A549 (cell line): ENCODE results near the gene MYLK3. TPM values are rescaled to one million over a fixed set of nuclear protein-coding genes. Genes with fewer than 3 reads are reported as not detected.

Experiments
- ATAC-seq, 2 experiments: fragments of 200-7000 bp in 1 of 2; fragments of >200 bp in 1 of 2; cut with Nextera tagmentation in 1 of 2; cut with Tn5 transposase in 1 of 2; 3 replicates each; pipeline versions ENCODE4 v1.8.0 to v1.9.1; 2018 to 2020; ENCODE audit warnings: mild to moderate bottlenecking in 1 of 2, moderate library complexity in 1 of 2
- CTCF ChIA-PET: fragments of 300-600 bp; sonication (Branson Sonifier 250); formaldehyde crosslinking; extraction: SDS; loops from one replicate; lab custom pipeline; 2021; ENCODE audit warnings: antibody characterized with exemption, inconsistent platforms; lab: Yijun Ruan, JAX
- POLR2A ChIA-PET: fragments of 350-600 bp; formaldehyde crosslinking; extraction: SDS; loops from one replicate; lab custom pipeline; 2021; ENCODE audit warnings: antibody characterized with exemption, inconsistent platforms; lab: Yijun Ruan, JAX
- DNase-seq, 2 experiments: peaks; one replicate each; pipeline versions ENCODE4 v3.0.0 to v3.0.0-alpha.2; 2011 to 2016; ENCODE audit warnings: low read depth in 1 of 2, low spot score in 1 of 2
- FAIRE-seq: peaks from 2 replicates; lab custom pipeline; 2011; peaks lifted over from hg19 to GRCh38; lab: Jason Lieb, UNC
- H3K27ac ChIP-seq, 2 experiments: fragments of >200 bp; sonication (Bioruptor Twin); formaldehyde crosslinking; 3 replicates each; pipeline ENCODE4 v1.5.1; 2016 to 2017
- H3K4me1 ChIP-seq: fragments of >200 bp; sonication (Bioruptor Twin); formaldehyde crosslinking; 3 replicates; pipeline ENCODE4 v1.6.1; 2016
- H3K4me2 ChIP-seq: fragments of >200 bp; sonication (Bioruptor Twin); formaldehyde crosslinking; 3 replicates; pipeline ENCODE4 v1.6.1; 2016
- H3K4me3 ChIP-seq: fragments of >200 bp; sonication (Bioruptor Twin); formaldehyde crosslinking; 3 replicates; pipeline ENCODE4 v1.5.1; 2016
- H3K9me3 ChIP-seq: fragments of >200 bp; sonication (Bioruptor Twin); formaldehyde crosslinking; 3 replicates; pipeline ENCODE4 v1.6.1; 2016
- BHLHE40 ChIP-seq: IDR thresholded peaks from 2 replicates; pipeline ENCODE4 v1.6.1; 2012; ENCODE audit warnings: low read depth, low read length, inconsistent platforms
- CEBPB ChIP-seq, 2 experiments: fragments of >200 bp in 1 of 2; sonication (Bioruptor Twin) in 1 of 2; formaldehyde crosslinking in 1 of 2; IDR thresholded peaks; 2 replicates each; pipeline ENCODE4 v1.6.1; 2012 to 2016
- E2F6 ChIP-seq: IDR thresholded peaks from 2 replicates; pipeline ENCODE4 v1.6.1; 2012; ENCODE audit warnings: low read depth, borderline replicate concordance
- ELK1 ChIP-seq: fragments of 150-350 bp; IDR thresholded peaks from 2 replicates; pipeline ENCODE4 v1.6.1; 2014; ENCODE audit warnings: low read depth, mild to moderate bottlenecking, low read length
- EP300 ChIP-seq, 2 experiments: fragments of >200 bp; sonication (Bioruptor Twin); formaldehyde crosslinking; IDR thresholded peaks; 2 replicates in 1 of 2; 3 replicates in 1 of 2; pipeline ENCODE4 v1.6.1; 2016 to 2017
- FOXS1 ChIP-seq: fragments of 250-450 bp; sonication (Bioruptor Pico); IDR thresholded peaks from 2 replicates; pipeline ENCODE4 v1.5.0; 2020; ENCODE audit warnings: mild to moderate bottlenecking, moderate library complexity
- HMGXB4 ChIP-seq: fragments of 250-450 bp; sonication (Bioruptor Pico); IDR thresholded peaks from 2 replicates; pipeline ENCODE4 v1.5.0; 2021; ENCODE audit warnings: mild to moderate bottlenecking, moderate library complexity, borderline replicate concordance
- HOXB5 ChIP-seq: fragments of 250-450 bp; sonication (Bioruptor Pico); IDR thresholded peaks from 2 replicates; pipeline ENCODE4 v1.5.0; 2020; ENCODE audit warnings: mild to moderate bottlenecking, moderate library complexity
- KDM1A ChIP-seq: fragments of 200-600 bp; sonication (generic); IDR thresholded peaks from 2 replicates; pipeline ENCODE4 v1.6.1; 2016; ENCODE audit warnings: low read depth, mild to moderate bottlenecking
- MAX ChIP-seq: IDR thresholded peaks from 2 replicates; pipeline ENCODE4 v1.6.1; 2012
- MYC ChIP-seq: IDR thresholded peaks from 2 replicates; pipeline ENCODE4 v1.6.1; 2012; ENCODE audit warnings: mild to moderate bottlenecking, inconsistent platforms, low read length, improper control_type of control experiment, borderline replicate concordance
- NPAS2 ChIP-seq: fragments of 250-450 bp; sonication (Bioruptor Pico); IDR thresholded peaks from 2 replicates; pipeline ENCODE4 v1.8.0; 2022; ENCODE audit warnings: mild to moderate bottlenecking, moderate library complexity, borderline replicate concordance
- NR3C1 ChIP-seq: fragments of >200 bp; sonication (Bioruptor Twin); formaldehyde crosslinking; IDR thresholded peaks from 3 replicates; pipeline ENCODE4 v1.6.1; 2017
- PHF8 ChIP-seq: fragments of 200-600 bp; sonication (generic); IDR thresholded peaks from 2 replicates; pipeline ENCODE4 v1.6.1; 2016; ENCODE audit warnings: low read depth, mild to moderate bottlenecking, antibody characterized with exemption, moderate library complexity, borderline replicate concordance
- POLR2AphosphoS2 ChIP-seq: conservative IDR thresholded peaks from 2 replicates; pipeline ENCODE4 v1.6.1; 2012; ENCODE audit warnings: low read length, improper control_type of control experiment, inconsistent platforms
- SMC3 ChIP-seq: fragments of >200 bp; sonication (Bioruptor Twin); formaldehyde crosslinking; IDR thresholded peaks from 3 replicates; pipeline ENCODE4 v1.6.1; 2018; ENCODE audit warnings: inconsistent platforms
- ZFP36 ChIP-seq: fragments of 450-650 bp; IDR thresholded peaks from 2 replicates; pipeline ENCODE4 v1.6.1; 2014; ENCODE audit warnings: borderline replicate concordance; ENCODE audit not compliant: partially characterized antibody
- ZNF302 ChIP-seq: fragments of 250-450 bp; sonication (Bioruptor Pico); IDR thresholded peaks from 2 replicates; pipeline ENCODE4 v1.9.0; 2021; ENCODE audit warnings: inconsistent platforms, mild to moderate bottlenecking, moderate library complexity
- WGBS: methylation state at CpG from one replicate; pipeline ENCODE4 v1.1.6; 2017; ENCODE audit errors: missing lambda C conversion rate; 5-methylcytosine and 5-hydroxymethylcytosine counted together
- polyA minus RNA-seq: library from RNA; depleted of rRNA, polyadenylated mRNA; stranded (reverse); fragments of >200 nt; gene quantifications from 2 replicates; pipeline ENCODE4 v1.2.3, GENCODE V29; 2011; rRNA and poly(A)+ RNA removed
- polyA plus RNA-seq, 4 experiments: library from polyadenylated mRNA; depleted of rRNA in 3 of 4; stranded (reverse); fragments of >200 nt; fragmentation: RNase III in 1 of 4; extraction: RNeasy Plus Mini Kit Qiagen cat#74134 plus additional on column Dnase treatment in 1 of 4; gene quantifications; 2 replicates in 3 of 4; 3 replicates in 1 of 4; pipeline ENCODE4 v1.2.3, GENCODE V29; 2011 to 2017

The MYLK3 gene
- polyA plus RNA-seq (2011; rRNA removed), result 0.15 and 0.16 TPM in 2 replicates
- polyA plus RNA-seq (2012; cell fraction: cytosol; rRNA removed), result 0.03 and 0.05 TPM in 2 replicates
- polyA plus RNA-seq (2012; cell fraction: nucleus; rRNA removed), result 0.06 and 0.08 TPM in 2 replicates
- polyA plus RNA-seq (2017; fragmentation: RNase III; extraction: RNeasy Plus Mini Kit Qiagen cat#74134 plus additional on column Dnase treatment), result 0.05 to 0.07 TPM (median 0.05 TPM) in 3 replicates
- polyA minus RNA-seq, result 0.04 and 0.39 TPM in 2 replicates

GRCh38 chr16:46747777-46748651 is at the start of gene MYLK3:
MYLK3 (minus strand) TSS chr16:46748344; CDS start chr16:46748193, 151 bp downstream.
- POLR2A ChIA-PET, result no interaction called here
- TF ChIP-seq PHF8 (no peak), CEBPB (IDR thresholded peaks at IDR 0.05) (no peak), POLR2AphosphoS2 (no peak), MYC (no peak), SMC3 (no peak), FOXS1 (CRISPR knock-in tag) (no peak)
- DNase-seq (no peak), ATAC-seq (peak in 1 of 2 experiments; percentile 35; a peak in 4 of 6 replicates), FAIRE-seq (no peak)
- Histone ChIP-seq H3K27ac (no peak within 1 kb of the TSS), H3K4me2 (no peak within 1 kb of the TSS), H3K4me3 (no peak within 1 kb of the TSS), H3K4me1 (no peaks in the 10 kb centered on the region), H3K9me3 (no peaks in the 10 kb centered on the region)
- WGBS, result 75% methylated on average over 14 of the region's 25 CpGs
- CTCF ChIA-PET, result interaction anchor here (1.0 to 1.7 kb wide), 3 partner anchors 10 to 14 kb away, joined by 3 to 5 read pairs (median 4); no protein-coding TSS in a partner anchor

- CTCF ChIA-PET, result interaction anchor here (1.1 kb wide), 1 partner anchor 57 kb away, joined by 3 read pairs; no protein-coding TSS in a partner anchor
- no peaks in the 10 kb centered on the region for H3K4me1 ChIP-seq
- H3K9me3 ChIP-seq, result peaks cover 5% of the 10 kb centered on the region; the same call in 1 of the 3 replicates
- H3K4me3 ChIP-seq, result no peak overlapping the region
- FAIRE-seq (no peak), ATAC-seq (no peak)
- TF ChIP-seq EP300 (IDR thresholded peaks at IDR 0.05) (no peak), ELK1 (no peak), NR3C1 (no peak), ZFP36 (no peak), KDM1A (no peak), HOXB5 (no peak), HMGXB4 (no peak), E2F6 (no peak), ZNF302 (CRISPR knock-in tag) (no peak), BHLHE40 (no peak), NPAS2 (CRISPR knock-in tag) (no peak), MAX (no peak)
- TF ChIP-seq, all 56 proteins: peak for 0
- POLR2A ChIA-PET, result no interaction called here
- no peak for DNase-seq
- Histone ChIP-seq H3K4me2 (no peak overlapping the region), H3K27ac (no peak overlapping the region)
- 96% methylated on average over 4 of the region's 4 CpGs for WGBS
These were observed 49.4 kb upstream of the MYLK3 start for GRCh38 chr16:46797501-46797900.
